22Rv1 (cell line): Measurements from ENCODE around the gene ETFB.

Source experiments
- CTCF ChIP-seq: fragments of 450-650 bp; IDR thresholded peaks from 2 replicates; pipeline ENCODE4 v1.5.1; 2017; ENCODE audit warnings: mild to moderate bottlenecking
- ZFX ChIP-seq: fragments of 450-650 bp; IDR thresholded peaks from 2 replicates; pipeline ENCODE4 v1.6.1; 2017; ENCODE audit warnings: antibody characterized with exemption, borderline replicate concordance

- TF ChIP-seq CTCF (no peak), ZFX (no peak)
These were observed 20.8 kb upstream of the ETFB start for GRCh38 chr19:51386882-51387520.
